GM23338 (cell line): ENCODE data around the gene PPFIA2. TPM values are rescaled to one million over a fixed set of nuclear protein-coding genes. Genes with fewer than 3 reads are reported as not detected.

Experiments used
- ATAC-seq: fragments of 200-7000 bp; cut with Tn5 transposase; 3 replicates; pipeline ENCODE4 v1.9.1; 2020
- DNase-seq: peaks from one replicate; pipeline ENCODE4 v3.0.0-alpha.2; 2015; ENCODE audit warnings: low spot score
- H2AFZ ChIP-seq: fragments of 200-600 bp; sonication (generic); 2 replicates; pipeline ENCODE4 v1.8.0; 2016; ENCODE audit warnings: antibody characterized with exemption, mild to moderate bottlenecking, moderate library complexity
- H3F3A ChIP-seq: fragments of 200-600 bp; sonication (generic); replicated peaks from 2 replicates; pipeline ENCODE4 v1.8.0; 2017; ENCODE audit warnings: antibody characterized with exemption, mixed run types, low read depth
- H3K27ac ChIP-seq: fragments of 200-600 bp; sonication (generic); 2 replicates; pipeline ENCODE4 v1.6.1; 2016; ENCODE audit warnings: low read depth
- H3K27me3 ChIP-seq: fragments of 200-600 bp; sonication (generic); 2 replicates; pipeline ENCODE4 v1.8.0; 2016; ENCODE audit warnings: mild to moderate bottlenecking, mixed run types, moderate library complexity; ENCODE audit not compliant: insufficient read depth
- H3K36me3 ChIP-seq: fragments of 200-600 bp; sonication (generic); 2 replicates; pipeline ENCODE4 v1.8.0; 2016; ENCODE audit warnings: mild to moderate bottlenecking; ENCODE audit not compliant: insufficient read depth
- H3K4me1 ChIP-seq: fragments of 200-600 bp; sonication (generic); 2 replicates; pipeline ENCODE4 v1.8.0; 2016; ENCODE audit warnings: mild to moderate bottlenecking, moderate library complexity; ENCODE audit not compliant: insufficient read depth
- H3K4me2 ChIP-seq: fragments of 200-600 bp; sonication (generic); 2 replicates; pipeline ENCODE4 v1.7.1; 2017; ENCODE audit warnings: mixed run types
- H3K4me3 ChIP-seq: fragments of 200-600 bp; sonication (generic); 2 replicates; pipeline ENCODE4 v1.6.1; 2016; ENCODE audit warnings: mixed run types
- H3K79me2 ChIP-seq: fragments of 200-600 bp; sonication (generic); replicated peaks from 2 replicates; pipeline ENCODE4 v1.8.0; 2017; ENCODE audit warnings: mild to moderate bottlenecking; ENCODE audit not compliant: insufficient read depth
- H3K9me2 ChIP-seq: fragments of 200-600 bp; sonication (generic); 2 replicates; pipeline ENCODE4 v1.8.0; 2017; ENCODE audit not compliant: insufficient read depth
- H4K20me1 ChIP-seq: fragments of 200-600 bp; sonication (generic); replicated peaks from 2 replicates; pipeline ENCODE4 v1.8.0; 2017; ENCODE audit warnings: mild to moderate bottlenecking; ENCODE audit not compliant: insufficient read depth
- H3K27ac Mint-ChIP-seq: 2 replicates; pipeline ENCODE4 v1.8.0; 2020; ENCODE audit warnings: inconsistent platforms, mild to moderate bottlenecking, moderate library complexity, mixed read lengths
- H3K27me3 Mint-ChIP-seq: 3 replicates; pipeline ENCODE4 v1.8.0; 2022; ENCODE audit warnings: low read depth, mild to moderate bottlenecking, moderate library complexity, mixed read lengths, inconsistent platforms; ENCODE audit not compliant: insufficient read depth, poor library complexity
- H3K36me3 Mint-ChIP-seq: 3 replicates; pipeline ENCODE4 v1.8.0; 2021; ENCODE audit warnings: low read depth, mild to moderate bottlenecking, inconsistent platforms, moderate library complexity, mixed read lengths
- H3K4me1 Mint-ChIP-seq: 3 replicates; pipeline ENCODE4 v1.8.0; 2020; ENCODE audit warnings: mild to moderate bottlenecking, inconsistent platforms, mixed read lengths
- H3K4me3 Mint-ChIP-seq: 3 replicates; pipeline ENCODE4 v1.8.0; 2021; ENCODE audit warnings: moderate library complexity, mild to moderate bottlenecking, inconsistent platforms, mixed read lengths
- H3K9me3 Mint-ChIP-seq: 3 replicates; pipeline ENCODE4 v1.8.0; 2020; ENCODE audit warnings: moderate library complexity, mild to moderate bottlenecking, inconsistent platforms, mixed read lengths
- ETS1 ChIP-seq: IDR thresholded peaks from 2 replicates; pipeline ENCODE4 v1.6.1; 2016; ENCODE audit warnings: antibody characterized with exemption
- POLR2AphosphoS5 ChIP-seq: IDR thresholded peaks from 2 replicates; pipeline ENCODE4 v1.6.1; 2016; ENCODE audit warnings: antibody characterized with exemption, low read depth
- ZNF331 ChIP-seq: fragments of 250-450 bp; sonication (Bioruptor Pico); IDR thresholded peaks from 2 replicates; pipeline ENCODE4 v1.5.0; 2020; ENCODE audit warnings: low read depth, mild to moderate bottlenecking, moderate library complexity
- polyA plus RNA-seq: library from polyadenylated mRNA; unstranded; fragments of >200 nt; fragmentation: Nextera tagmentation; extraction: Ambion mirVana; gene quantifications from 2 replicates; pipeline ENCODE4 v1.2.1, GENCODE V29; 2016
- total RNA-seq: library from RNA; depleted of rRNA; stranded (reverse); fragments of >200 nt; shearing (Covaris generic); gene quantifications from 2 replicates; pipeline ENCODE4 v1.2.3, GENCODE V29; 2014
- TF ChIP-seq, protein P1 (sequence below): fragments of 250-450 bp; sonication (Bioruptor Pico); IDR thresholded peaks from 2 replicates; pipeline ENCODE4 v1.5.0; 2020; ENCODE audit warnings: mild to moderate bottlenecking, moderate library complexity
- TF ChIP-seq, protein P2 (sequence below), 2 experiments: fragments of 200-600 bp in 1 of 2; sonication (generic) in 1 of 2; conservative IDR thresholded peaks; 2 replicates each; pipeline versions ENCODE4 v1.5.1 to v1.6.1; 2016 to 2017; ENCODE audit warnings: antibody characterized with exemption in 2 of 2, low read depth in 2 of 2, mild to moderate bottlenecking in 2 of 2, moderate library complexity in 1 of 2
- TF ChIP-seq, protein P3 (sequence below): IDR thresholded peaks from one replicate; pipeline ENCODE4 v1.6.1; 2018; ENCODE audit warnings: antibody characterized with exemption; ENCODE audit not compliant: unreplicated experiment

Gene PPFIA2
- total and polyA plus RNA-seq, 2 experiments from 2014 or later, result 5.4 to 7.2 TPM

- H3K36me3 ChIP-seq, result no peaks in the 10 kb centered on the region
- no peaks in the 10 kb centered on the region for H3K9me3 Mint-ChIP-seq
These were observed 266.9 kb downstream of the PPFIA2 start for GRCh38 chr12:81492131-81492720.

More at GRCh38 chr12:81492131-81492720, 266.9 kb downstream of the PPFIA2 start:
- Histone ChIP-seq H3K27me3 (no peaks in the 10 kb centered on the region), H3K4me3 (no peak overlapping the region), H3K79me2 (no peaks in the 10 kb centered on the region), H3K4me1 (0 out of 2 replicates have a peak, but pooled peaks cover 3% of the 10 kb centered on the region), H3K4me2 (no peak overlapping the region), H3K27ac (no peak overlapping the region), H3F3A (no peaks in the 10 kb centered on the region), H2AFZ (no peak overlapping the region), H4K20me1 (no peaks in the 10 kb centered on the region), H3K9me2 (no peaks in the 10 kb centered on the region)
- DNase-seq, result no peak
- H3K36me3 Mint-ChIP-seq, result no peaks in the 10 kb centered on the region
- no peak overlapping the region for H3K27ac Mint-ChIP-seq
- TF ChIP-seq, protein P1, sequence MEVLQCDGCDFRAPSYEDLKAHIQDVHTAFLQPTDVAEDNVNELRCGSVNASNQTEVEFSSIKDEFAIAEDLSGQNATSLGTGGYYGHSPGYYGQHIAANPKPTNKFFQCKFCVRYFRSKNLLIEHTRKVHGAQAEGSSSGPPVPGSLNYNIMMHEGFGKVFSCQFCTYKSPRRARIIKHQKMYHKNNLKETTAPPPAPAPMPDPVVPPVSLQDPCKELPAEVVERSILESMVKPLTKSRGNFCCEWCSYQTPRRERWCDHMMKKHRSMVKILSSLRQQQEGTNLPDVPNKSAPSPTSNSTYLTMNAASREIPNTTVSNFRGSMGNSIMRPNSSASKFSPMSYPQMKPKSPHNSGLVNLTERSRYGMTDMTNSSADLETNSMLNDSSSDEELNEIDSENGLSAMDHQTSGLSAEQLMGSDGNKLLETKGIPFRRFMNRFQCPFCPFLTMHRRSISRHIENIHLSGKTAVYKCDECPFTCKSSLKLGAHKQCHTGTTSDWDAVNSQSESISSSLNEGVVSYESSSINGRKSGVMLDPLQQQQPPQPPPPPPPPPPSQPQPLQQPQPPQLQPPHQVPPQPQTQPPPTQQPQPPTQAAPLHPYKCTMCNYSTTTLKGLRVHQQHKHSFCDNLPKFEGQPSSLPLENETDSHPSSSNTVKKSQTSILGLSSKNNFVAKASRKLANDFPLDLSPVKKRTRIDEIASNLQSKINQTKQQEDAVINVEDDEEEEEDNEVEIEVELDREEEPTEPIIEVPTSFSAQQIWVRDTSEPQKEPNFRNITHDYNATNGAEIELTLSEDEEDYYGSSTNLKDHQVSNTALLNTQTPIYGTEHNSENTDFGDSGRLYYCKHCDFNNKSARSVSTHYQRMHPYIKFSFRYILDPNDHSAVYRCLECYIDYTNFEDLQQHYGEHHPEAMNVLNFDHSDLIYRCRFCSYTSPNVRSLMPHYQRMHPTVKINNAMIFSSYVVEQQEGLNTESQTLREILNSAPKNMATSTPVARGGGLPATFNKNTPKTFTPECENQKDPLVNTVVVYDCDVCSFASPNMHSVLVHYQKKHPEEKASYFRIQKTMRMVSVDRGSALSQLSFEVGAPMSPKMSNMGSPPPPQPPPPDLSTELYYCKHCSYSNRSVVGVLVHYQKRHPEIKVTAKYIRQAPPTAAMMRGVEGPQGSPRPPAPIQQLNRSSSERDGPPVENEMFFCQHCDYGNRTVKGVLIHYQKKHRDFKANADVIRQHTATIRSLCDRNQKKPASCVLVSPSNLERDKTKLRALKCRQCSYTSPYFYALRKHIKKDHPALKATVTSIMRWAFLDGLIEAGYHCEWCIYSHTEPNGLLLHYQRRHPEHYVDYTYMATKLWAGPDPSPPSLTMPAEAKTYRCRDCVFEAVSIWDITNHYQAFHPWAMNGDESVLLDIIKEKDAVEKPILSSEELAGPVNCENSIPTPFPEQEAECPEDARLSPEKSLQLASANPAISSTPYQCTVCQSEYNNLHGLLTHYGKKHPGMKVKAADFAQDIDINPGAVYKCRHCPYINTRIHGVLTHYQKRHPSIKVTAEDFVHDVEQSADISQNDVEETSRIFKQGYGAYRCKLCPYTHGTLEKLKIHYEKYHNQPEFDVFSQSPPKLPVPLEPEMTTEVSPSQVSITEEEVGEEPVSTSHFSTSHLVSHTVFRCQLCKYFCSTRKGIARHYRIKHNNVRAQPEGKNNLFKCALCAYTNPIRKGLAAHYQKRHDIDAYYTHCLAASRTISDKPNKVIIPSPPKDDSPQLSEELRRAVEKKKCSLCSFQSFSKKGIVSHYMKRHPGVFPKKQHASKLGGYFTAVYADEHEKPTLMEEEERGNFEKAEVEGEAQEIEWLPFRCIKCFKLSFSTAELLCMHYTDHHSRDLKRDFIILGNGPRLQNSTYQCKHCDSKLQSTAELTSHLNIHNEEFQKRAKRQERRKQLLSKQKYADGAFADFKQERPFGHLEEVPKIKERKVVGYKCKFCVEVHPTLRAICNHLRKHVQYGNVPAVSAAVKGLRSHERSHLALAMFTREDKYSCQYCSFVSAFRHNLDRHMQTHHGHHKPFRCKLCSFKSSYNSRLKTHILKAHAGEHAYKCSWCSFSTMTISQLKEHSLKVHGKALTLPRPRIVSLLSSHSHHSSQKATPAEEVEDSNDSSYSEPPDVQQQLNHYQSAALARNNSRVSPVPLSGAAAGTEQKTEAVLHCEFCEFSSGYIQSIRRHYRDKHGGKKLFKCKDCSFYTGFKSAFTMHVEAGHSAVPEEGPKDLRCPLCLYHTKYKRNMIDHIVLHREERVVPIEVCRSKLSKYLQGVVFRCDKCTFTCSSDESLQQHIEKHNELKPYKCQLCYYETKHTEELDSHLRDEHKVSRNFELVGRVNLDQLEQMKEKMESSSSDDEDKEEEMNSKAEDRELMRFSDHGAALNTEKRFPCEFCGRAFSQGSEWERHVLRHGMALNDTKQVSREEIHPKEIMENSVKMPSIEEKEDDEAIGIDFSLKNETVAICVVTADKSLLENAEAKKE (CRISPR knock-in tag), result no peak
- TF ChIP-seq, protein P2, sequence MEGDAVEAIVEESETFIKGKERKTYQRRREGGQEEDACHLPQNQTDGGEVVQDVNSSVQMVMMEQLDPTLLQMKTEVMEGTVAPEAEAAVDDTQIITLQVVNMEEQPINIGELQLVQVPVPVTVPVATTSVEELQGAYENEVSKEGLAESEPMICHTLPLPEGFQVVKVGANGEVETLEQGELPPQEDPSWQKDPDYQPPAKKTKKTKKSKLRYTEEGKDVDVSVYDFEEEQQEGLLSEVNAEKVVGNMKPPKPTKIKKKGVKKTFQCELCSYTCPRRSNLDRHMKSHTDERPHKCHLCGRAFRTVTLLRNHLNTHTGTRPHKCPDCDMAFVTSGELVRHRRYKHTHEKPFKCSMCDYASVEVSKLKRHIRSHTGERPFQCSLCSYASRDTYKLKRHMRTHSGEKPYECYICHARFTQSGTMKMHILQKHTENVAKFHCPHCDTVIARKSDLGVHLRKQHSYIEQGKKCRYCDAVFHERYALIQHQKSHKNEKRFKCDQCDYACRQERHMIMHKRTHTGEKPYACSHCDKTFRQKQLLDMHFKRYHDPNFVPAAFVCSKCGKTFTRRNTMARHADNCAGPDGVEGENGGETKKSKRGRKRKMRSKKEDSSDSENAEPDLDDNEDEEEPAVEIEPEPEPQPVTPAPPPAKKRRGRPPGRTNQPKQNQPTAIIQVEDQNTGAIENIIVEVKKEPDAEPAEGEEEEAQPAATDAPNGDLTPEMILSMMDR (conservative IDR thresholded peaks at IDR 0.05; ENCODE audit: low read depth in 2 of 2), result no peak
- no peak for TF ChIP-seq ZNF331 (CRISPR knock-in tag)
- no peak for TF ChIP-seq POLR2AphosphoS5
- TF ChIP-seq, protein P3, sequence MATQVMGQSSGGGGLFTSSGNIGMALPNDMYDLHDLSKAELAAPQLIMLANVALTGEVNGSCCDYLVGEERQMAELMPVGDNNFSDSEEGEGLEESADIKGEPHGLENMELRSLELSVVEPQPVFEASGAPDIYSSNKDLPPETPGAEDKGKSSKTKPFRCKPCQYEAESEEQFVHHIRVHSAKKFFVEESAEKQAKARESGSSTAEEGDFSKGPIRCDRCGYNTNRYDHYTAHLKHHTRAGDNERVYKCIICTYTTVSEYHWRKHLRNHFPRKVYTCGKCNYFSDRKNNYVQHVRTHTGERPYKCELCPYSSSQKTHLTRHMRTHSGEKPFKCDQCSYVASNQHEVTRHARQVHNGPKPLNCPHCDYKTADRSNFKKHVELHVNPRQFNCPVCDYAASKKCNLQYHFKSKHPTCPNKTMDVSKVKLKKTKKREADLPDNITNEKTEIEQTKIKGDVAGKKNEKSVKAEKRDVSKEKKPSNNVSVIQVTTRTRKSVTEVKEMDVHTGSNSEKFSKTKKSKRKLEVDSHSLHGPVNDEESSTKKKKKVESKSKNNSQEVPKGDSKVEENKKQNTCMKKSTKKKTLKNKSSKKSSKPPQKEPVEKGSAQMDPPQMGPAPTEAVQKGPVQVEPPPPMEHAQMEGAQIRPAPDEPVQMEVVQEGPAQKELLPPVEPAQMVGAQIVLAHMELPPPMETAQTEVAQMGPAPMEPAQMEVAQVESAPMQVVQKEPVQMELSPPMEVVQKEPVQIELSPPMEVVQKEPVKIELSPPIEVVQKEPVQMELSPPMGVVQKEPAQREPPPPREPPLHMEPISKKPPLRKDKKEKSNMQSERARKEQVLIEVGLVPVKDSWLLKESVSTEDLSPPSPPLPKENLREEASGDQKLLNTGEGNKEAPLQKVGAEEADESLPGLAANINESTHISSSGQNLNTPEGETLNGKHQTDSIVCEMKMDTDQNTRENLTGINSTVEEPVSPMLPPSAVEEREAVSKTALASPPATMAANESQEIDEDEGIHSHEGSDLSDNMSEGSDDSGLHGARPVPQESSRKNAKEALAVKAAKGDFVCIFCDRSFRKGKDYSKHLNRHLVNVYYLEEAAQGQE, result no peak
- no peak for TF ChIP-seq ETS1
- no peaks in the 10 kb centered on the region for H3K27me3 Mint-ChIP-seq
- no peak for ATAC-seq
- peaks cover 11% of the 10 kb centered on the region for H3K4me1 Mint-ChIP-seq
- H3K4me3 Mint-ChIP-seq, result no peak overlapping the region
